ENCODE data around the gene FANCE.

FANCE gene

DNA sequence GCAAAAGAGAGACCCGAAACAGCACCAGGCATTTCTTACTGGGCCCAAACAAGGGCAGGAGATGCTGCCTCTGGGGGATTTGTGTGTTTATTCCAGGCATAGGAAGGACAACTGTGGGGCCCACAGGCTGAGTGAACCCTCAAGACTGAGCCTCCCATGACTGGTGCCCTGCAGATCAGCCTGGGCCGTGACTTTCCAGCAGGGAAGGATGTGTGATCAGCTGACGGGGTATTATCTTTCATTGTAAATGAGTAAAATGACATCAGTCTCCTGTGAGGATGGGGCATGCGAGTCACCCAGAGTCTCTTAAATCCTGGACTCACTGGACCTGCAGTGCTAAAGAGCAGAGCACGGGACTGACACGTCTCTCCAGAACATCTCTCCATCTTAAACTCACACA is 48.6 kb downstream of the FANCE start:
- Histone ChIP-seq H3F3A (ENCODE audit: control insufficient read depth, insufficient read depth) (no peaks in the 10 kb centered on the region), H3K4me1 (ENCODE audit: control insufficient read depth, low read length) (peaks cover 9% of the 10 kb centered on the region), H3K4me3 (ENCODE audit: low read length) (no peak overlapping the region), H3K79me2 (ENCODE audit: control insufficient read depth, low read length) (no peaks in the 10 kb centered on the region), H3K36me3 (ENCODE audit: control insufficient read depth, low read length) (no peaks in the 10 kb centered on the region), H4K20me1 (ENCODE audit: control insufficient read depth, insufficient read depth, low read depth, low read length) (no peaks in the 10 kb centered on the region), H3K27ac (ENCODE audit: low read depth, low read length) (no peak overlapping the region), H3K27me3 (ENCODE audit: control insufficient read depth, low read length) (peaks cover 59% of the 10 kb centered on the region), H3K4me2 (ENCODE audit: low read length) (no peak overlapping the region), H3K9me2 (replicated peaks; ENCODE audit: control insufficient read depth, low read length) (no peaks in the 10 kb centered on the region), H3K9me3 (ENCODE audit: control insufficient read depth, insufficient read depth, low read length) (no peaks in the 10 kb centered on the region)
- TF ChIP-seq, protein P1, sequence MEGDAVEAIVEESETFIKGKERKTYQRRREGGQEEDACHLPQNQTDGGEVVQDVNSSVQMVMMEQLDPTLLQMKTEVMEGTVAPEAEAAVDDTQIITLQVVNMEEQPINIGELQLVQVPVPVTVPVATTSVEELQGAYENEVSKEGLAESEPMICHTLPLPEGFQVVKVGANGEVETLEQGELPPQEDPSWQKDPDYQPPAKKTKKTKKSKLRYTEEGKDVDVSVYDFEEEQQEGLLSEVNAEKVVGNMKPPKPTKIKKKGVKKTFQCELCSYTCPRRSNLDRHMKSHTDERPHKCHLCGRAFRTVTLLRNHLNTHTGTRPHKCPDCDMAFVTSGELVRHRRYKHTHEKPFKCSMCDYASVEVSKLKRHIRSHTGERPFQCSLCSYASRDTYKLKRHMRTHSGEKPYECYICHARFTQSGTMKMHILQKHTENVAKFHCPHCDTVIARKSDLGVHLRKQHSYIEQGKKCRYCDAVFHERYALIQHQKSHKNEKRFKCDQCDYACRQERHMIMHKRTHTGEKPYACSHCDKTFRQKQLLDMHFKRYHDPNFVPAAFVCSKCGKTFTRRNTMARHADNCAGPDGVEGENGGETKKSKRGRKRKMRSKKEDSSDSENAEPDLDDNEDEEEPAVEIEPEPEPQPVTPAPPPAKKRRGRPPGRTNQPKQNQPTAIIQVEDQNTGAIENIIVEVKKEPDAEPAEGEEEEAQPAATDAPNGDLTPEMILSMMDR (IDR thresholded peaks at IDR 0.05; ENCODE audit: low read depth, low read length, poor library complexity, severe bottlenecking), result no peak
- TF ChIP-seq EZH2phosphoT487 (IDR thresholded peaks at IDR 0.05; ENCODE audit: borderline replicate concordance, low read length), result no peak

DNA sequence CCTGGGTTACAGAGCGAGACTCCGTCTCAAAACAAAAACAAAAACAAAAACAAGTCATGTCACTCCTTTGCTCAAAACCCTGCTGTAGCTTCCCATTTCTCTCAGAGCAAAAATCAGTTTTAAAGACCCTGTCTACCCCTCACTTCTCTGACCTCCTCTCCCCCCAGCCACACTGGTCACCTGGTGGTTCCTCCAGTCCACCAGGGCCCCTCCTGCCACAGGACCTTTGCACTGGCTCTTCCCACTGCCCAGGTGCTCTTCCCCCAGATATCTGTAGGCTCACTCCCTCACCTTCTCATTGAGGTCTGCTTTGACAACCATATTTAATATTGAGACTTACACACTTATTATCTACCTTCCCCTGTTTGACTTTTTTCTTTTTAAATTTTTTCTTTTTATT is 49.6 kb downstream of the FANCE start:
- Histone ChIP-seq H3K4me1 (ENCODE audit: control insufficient read depth, low read length) (peaks cover 9% of the 10 kb centered on the region), H3F3A (ENCODE audit: control insufficient read depth, insufficient read depth) (no peaks in the 10 kb centered on the region), H3K9me3 (ENCODE audit: control insufficient read depth, insufficient read depth, low read length) (no peaks in the 10 kb centered on the region), H3K9me2 (replicated peaks; ENCODE audit: control insufficient read depth, low read length) (no peaks in the 10 kb centered on the region), H3K79me2 (ENCODE audit: control insufficient read depth, low read length) (no peaks in the 10 kb centered on the region), H3K36me3 (ENCODE audit: control insufficient read depth, low read length) (no peaks in the 10 kb centered on the region), H3K27me3 (ENCODE audit: control insufficient read depth, low read length) (peaks cover 56% of the 10 kb centered on the region), H3K4me2 (ENCODE audit: low read length) (no peak overlapping the region), H3K27ac (ENCODE audit: low read depth, low read length) (no peak overlapping the region), H3K4me3 (ENCODE audit: low read length) (no peak overlapping the region), H4K20me1 (ENCODE audit: control insufficient read depth, insufficient read depth, low read depth, low read length) (no peaks in the 10 kb centered on the region)
- TF ChIP-seq, protein P1 (IDR thresholded peaks at IDR 0.05; ENCODE audit: low read depth, low read length, poor library complexity, severe bottlenecking), result no peak
- TF ChIP-seq EZH2phosphoT487 (IDR thresholded peaks at IDR 0.05; ENCODE audit: borderline replicate concordance, low read length), result no peak

DNA sequence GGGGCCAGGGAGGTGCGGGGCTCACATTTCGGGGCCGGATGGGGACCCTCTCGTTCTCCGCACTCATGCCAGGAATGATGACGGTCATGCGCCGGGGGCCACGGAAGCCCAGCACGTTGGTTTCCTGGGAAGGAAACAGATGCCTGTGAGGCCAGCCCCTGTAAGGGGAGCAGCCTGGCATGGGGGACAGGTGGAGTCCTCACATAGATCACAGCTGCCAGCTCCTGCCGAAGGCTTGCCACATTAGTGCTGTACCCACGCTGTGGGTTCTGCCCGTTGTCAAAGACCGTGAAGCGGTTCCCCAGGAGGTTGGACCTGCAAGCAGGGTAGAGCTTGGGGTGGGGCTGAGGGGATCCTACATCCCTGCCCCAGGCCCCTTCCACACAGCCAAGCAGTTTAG is 51.4 kb downstream of the FANCE start:
- Histone ChIP-seq H3K9me2 (replicated peaks; ENCODE audit: control insufficient read depth, low read length) (no peaks in the 10 kb centered on the region), H3K36me3 (ENCODE audit: control insufficient read depth, low read length) (no peaks in the 10 kb centered on the region), H3K27me3 (ENCODE audit: control insufficient read depth, low read length) (peaks cover 49% of the 10 kb centered on the region), H3F3A (ENCODE audit: control insufficient read depth, insufficient read depth) (no peaks in the 10 kb centered on the region), H4K20me1 (ENCODE audit: control insufficient read depth, insufficient read depth, low read depth, low read length) (no peaks in the 10 kb centered on the region), H3K4me2 (ENCODE audit: low read length) (no peak overlapping the region), H3K4me1 (ENCODE audit: control insufficient read depth, low read length) (no peaks in the 10 kb centered on the region), H3K79me2 (ENCODE audit: control insufficient read depth, low read length) (no peaks in the 10 kb centered on the region), H3K9me3 (ENCODE audit: control insufficient read depth, insufficient read depth, low read length) (no peaks in the 10 kb centered on the region), H3K27ac (ENCODE audit: low read depth, low read length) (no peak overlapping the region), H3K4me3 (ENCODE audit: low read length) (no peak overlapping the region)
- TF ChIP-seq EZH2phosphoT487 (IDR thresholded peaks at IDR 0.05; ENCODE audit: borderline replicate concordance, low read length), result no peak
- TF ChIP-seq, protein P1 (IDR thresholded peaks at IDR 0.05; ENCODE audit: low read depth, low read length, poor library complexity, severe bottlenecking), result no peak

Measured in DOHH2 (cell line).